ENCODE measurements around the gene OR10C1.
"Not testable (repeated sequence)": the region's sequence is repeated elsewhere in the genome, so short reads cannot be mapped to it uniquely, and the experiment has no call there.

Gene OR10C1, protein sequence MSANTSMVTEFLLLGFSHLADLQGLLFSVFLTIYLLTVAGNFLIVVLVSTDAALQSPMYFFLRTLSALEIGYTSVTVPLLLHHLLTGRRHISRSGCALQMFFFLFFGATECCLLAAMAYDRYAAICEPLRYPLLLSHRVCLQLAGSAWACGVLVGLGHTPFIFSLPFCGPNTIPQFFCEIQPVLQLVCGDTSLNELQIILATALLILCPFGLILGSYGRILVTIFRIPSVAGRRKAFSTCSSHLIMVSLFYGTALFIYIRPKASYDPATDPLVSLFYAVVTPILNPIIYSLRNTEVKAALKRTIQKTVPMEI

GRCh38 chr6:29439006-29439405, at the start of gene OR10C1:
OR10C1 (plus strand) TSS chr6:29439306; CDS start chr6:29440016, 710 bp downstream.
- Histone ChIP-seq H3K9ac (ENCODE audit: low read length) (no peak within 1 kb of the TSS), H3K27me3 (ENCODE audit: control insufficient read depth, insufficient read depth, low read length) (no peaks in the 10 kb centered on the region), H3K36me3 (ENCODE audit: control insufficient read depth, insufficient read depth, low read length) (no peaks in the 10 kb centered on the region), H3K9me3 (ENCODE audit: control insufficient read depth, insufficient read depth, low read depth, low read length) (0 out of 2 replicates have a peak, but pooled peaks cover 2% of the 10 kb centered on the region), H3K4me3 (ENCODE audit: low read depth, low read length) (no peak within 1 kb of the TSS), H3K4me1 (ENCODE audit: control insufficient read depth, insufficient read depth, low read length) (no peaks in the 10 kb centered on the region), H3K27ac (ENCODE audit: low read depth, low read length) (no peak within 1 kb of the TSS)

GRCh38 chr6:29395331-29395730, 43.8 kb upstream of the OR10C1 start, which contains the start of gene OR12D2:
OR12D2 (plus strand) TSS chr6:29395631; CDS start chr6:29396700, 1,069 bp downstream.
- Histone ChIP-seq H3K9me3 (ENCODE audit: control insufficient read depth, insufficient read depth, low read depth, low read length) (no peaks in the 10 kb centered on the region), H3K4me1 (ENCODE audit: control insufficient read depth, insufficient read depth, low read length) (no peaks in the 10 kb centered on the region), H3K9ac (ENCODE audit: low read length) (no peak within 1 kb of the TSS), H3K36me3 (ENCODE audit: control insufficient read depth, insufficient read depth, low read length) (no peaks in the 10 kb centered on the region), H3K27me3 (ENCODE audit: control insufficient read depth, insufficient read depth, low read length) (no peaks in the 10 kb centered on the region), H3K4me3 (ENCODE audit: low read depth, low read length) (no peak within 1 kb of the TSS), H3K27ac (ENCODE audit: low read depth, low read length) (no peak within 1 kb of the TSS)

DNA sequence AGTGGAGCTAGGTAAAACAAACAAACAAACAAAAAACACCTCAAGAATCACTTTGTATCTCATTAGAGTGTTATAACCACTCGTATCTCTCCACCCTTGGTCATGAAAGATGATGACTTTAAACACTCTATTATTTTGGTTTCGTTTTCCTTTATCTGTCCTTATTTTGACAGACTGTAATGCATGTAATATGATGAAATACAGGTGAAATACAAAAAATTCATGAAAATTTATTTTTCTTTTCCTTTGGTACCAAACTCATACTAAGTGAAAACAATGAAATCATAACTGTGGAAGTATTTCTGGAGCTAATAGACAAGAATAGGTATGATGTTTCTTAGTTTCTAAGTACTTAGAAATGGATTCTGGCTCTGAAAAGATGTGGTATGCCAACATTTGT, 39.6 kb upstream of the OR10C1 start:
- Histone ChIP-seq H3K4me3 (ENCODE audit: low read depth, low read length) (no peak overlapping the region), H3K27ac (ENCODE audit: low read depth, low read length) (no peak overlapping the region), H3K36me3 (ENCODE audit: control insufficient read depth, insufficient read depth, low read length) (no peaks in the 10 kb centered on the region), H3K9ac (ENCODE audit: low read length) (no peak overlapping the region), H3K27me3 (ENCODE audit: control insufficient read depth, insufficient read depth, low read length) (no peaks in the 10 kb centered on the region), H3K4me1 (ENCODE audit: control insufficient read depth, insufficient read depth, low read length) (no peaks in the 10 kb centered on the region), H3K9me3 (ENCODE audit: control insufficient read depth, insufficient read depth, low read depth, low read length) (no peaks in the 10 kb centered on the region)

- Histone ChIP-seq H3K9ac (ENCODE audit: low read length) (no peak overlapping the region), H3K4me3 (ENCODE audit: low read depth, low read length) (no peak overlapping the region), H3K4me1 (ENCODE audit: control insufficient read depth, insufficient read depth, low read length) (no peaks in the 10 kb centered on the region), H3K9me3 (ENCODE audit: control insufficient read depth, insufficient read depth, low read depth, low read length) (no peaks in the 10 kb centered on the region), H3K27me3 (ENCODE audit: control insufficient read depth, insufficient read depth, low read length) (no peaks in the 10 kb centered on the region), H3K27ac (ENCODE audit: low read depth, low read length) (no peak overlapping the region), H3K36me3 (ENCODE audit: control insufficient read depth, insufficient read depth, low read length) (no peaks in the 10 kb centered on the region)
These were observed 35.3 kb upstream of the OR10C1 start for GRCh38 chr6:29403801-29404200.

- Histone ChIP-seq H3K4me1 (ENCODE audit: control insufficient read depth, insufficient read depth, low read length) (no peaks in the 10 kb centered on the region), H3K27ac (ENCODE audit: low read depth, low read length) (no peak within 1 kb of the TSS), H3K27me3 (ENCODE audit: control insufficient read depth, insufficient read depth, low read length) (no peaks in the 10 kb centered on the region), H3K9me3 (ENCODE audit: control insufficient read depth, insufficient read depth, low read depth, low read length) (no peaks in the 10 kb centered on the region), H3K4me3 (ENCODE audit: low read depth, low read length) (no peak within 1 kb of the TSS), H3K36me3 (ENCODE audit: control insufficient read depth, insufficient read depth, low read length) (no peaks in the 10 kb centered on the region), H3K9ac (ENCODE audit: low read length) (no peak within 1 kb of the TSS)
These were observed 24.5 kb upstream of the OR10C1 start, which contains the start of gene OR12D1 for GRCh38 chr6:29414588-29414987. OR12D1 (plus strand) TSS chr6:29414928.

DNA sequence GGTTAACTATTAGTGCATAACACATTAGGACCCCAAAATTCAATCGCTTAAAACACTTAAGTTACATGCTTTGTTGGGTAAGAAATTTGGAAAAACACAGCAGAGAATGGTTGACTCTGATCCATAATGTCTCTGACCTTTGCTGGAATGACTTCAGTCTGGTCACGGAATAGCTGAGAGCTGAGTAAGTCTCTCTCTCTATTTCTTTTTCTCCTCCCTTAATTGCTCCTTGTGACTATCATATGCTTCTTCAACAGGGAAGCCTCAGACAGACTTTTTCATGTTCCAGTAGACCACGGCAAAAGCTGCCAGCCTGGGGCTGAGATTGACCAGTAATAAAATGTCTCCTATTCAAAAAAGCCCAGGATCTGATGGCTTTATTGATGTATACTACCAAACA, 19.6 kb upstream of the OR10C1 start:
- no peaks in the 10 kb centered on the region for H3K9me3 ChIP-seq (ENCODE audit: control insufficient read depth, insufficient read depth, low read depth, low read length)
- no peaks in the 10 kb centered on the region for H3K4me1 ChIP-seq (ENCODE audit: control insufficient read depth, insufficient read depth, low read length)
- H3K27ac ChIP-seq (ENCODE audit: low read depth, low read length), result no peak overlapping the region
- no peak overlapping the region for H3K9ac ChIP-seq (ENCODE audit: low read length)
- H3K36me3 ChIP-seq (ENCODE audit: control insufficient read depth, insufficient read depth, low read length), result no peaks in the 10 kb centered on the region
- H3K27me3 ChIP-seq (ENCODE audit: control insufficient read depth, insufficient read depth, low read length), result no peaks in the 10 kb centered on the region
- no peak overlapping the region for H3K4me3 ChIP-seq (ENCODE audit: low read depth, low read length)

DNA sequence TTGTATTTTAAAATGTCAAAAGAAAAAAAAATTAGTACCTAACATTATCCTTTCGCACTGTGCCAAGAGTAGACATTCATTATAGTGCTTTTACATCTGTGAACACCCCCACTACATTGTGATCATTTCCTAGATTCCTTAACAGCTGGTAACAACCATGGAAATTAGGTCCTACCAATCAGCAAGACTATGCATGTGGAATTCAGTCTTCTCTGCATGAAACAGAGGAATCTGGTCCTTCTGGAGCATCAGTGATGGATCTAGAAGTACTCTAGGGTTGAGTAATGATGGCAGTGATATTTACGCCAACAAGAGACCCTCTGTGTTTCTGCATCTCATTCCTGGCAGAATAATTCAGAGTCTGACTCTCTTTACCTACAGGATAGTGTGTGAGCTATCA, 14.9 kb upstream of the OR10C1 start:
- no peak overlapping the region for H3K9ac ChIP-seq (ENCODE audit: low read length)
- H3K9me3 ChIP-seq (ENCODE audit: control insufficient read depth, insufficient read depth, low read depth, low read length), result no peaks in the 10 kb centered on the region
- H3K36me3 ChIP-seq (ENCODE audit: control insufficient read depth, insufficient read depth, low read length), result no peaks in the 10 kb centered on the region
- no peaks in the 10 kb centered on the region for H3K27me3 ChIP-seq (ENCODE audit: control insufficient read depth, insufficient read depth, low read length)
- H3K27ac ChIP-seq (ENCODE audit: low read depth, low read length), result no peak overlapping the region
- no peaks in the 10 kb centered on the region for H3K4me1 ChIP-seq (ENCODE audit: control insufficient read depth, insufficient read depth, low read length)
- no peak overlapping the region for H3K4me3 ChIP-seq (ENCODE audit: low read depth, low read length)

DNA sequence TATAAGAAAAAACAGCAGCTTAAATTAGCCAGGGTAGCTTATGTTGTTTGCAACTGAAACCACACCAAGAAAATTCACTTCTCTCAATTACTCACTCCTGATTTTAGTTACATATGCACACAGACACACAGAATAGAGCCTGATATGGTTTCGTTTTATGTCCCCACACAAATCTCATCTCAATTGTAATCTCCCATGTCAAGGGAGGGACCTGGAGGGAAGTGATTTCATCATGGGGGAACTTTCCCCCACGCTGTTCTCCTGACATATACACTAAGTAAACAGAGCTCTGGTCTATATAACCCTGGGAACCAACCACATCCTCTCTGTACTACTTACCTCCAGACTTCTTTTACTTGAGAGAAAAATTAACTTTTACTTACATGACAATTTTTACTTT, 14.5 kb upstream of the OR10C1 start:
- Histone ChIP-seq H3K4me1 (ENCODE audit: control insufficient read depth, insufficient read depth, low read length) (no peaks in the 10 kb centered on the region), H3K4me3 (ENCODE audit: low read depth, low read length) (no peak overlapping the region), H3K27me3 (ENCODE audit: control insufficient read depth, insufficient read depth, low read length) (no peaks in the 10 kb centered on the region), H3K27ac (ENCODE audit: low read depth, low read length) (no peak overlapping the region), H3K9ac (ENCODE audit: low read length) (no peak overlapping the region), H3K36me3 (ENCODE audit: control insufficient read depth, insufficient read depth, low read length) (no peaks in the 10 kb centered on the region), H3K9me3 (ENCODE audit: control insufficient read depth, insufficient read depth, low read depth, low read length) (no peaks in the 10 kb centered on the region)

DNA sequence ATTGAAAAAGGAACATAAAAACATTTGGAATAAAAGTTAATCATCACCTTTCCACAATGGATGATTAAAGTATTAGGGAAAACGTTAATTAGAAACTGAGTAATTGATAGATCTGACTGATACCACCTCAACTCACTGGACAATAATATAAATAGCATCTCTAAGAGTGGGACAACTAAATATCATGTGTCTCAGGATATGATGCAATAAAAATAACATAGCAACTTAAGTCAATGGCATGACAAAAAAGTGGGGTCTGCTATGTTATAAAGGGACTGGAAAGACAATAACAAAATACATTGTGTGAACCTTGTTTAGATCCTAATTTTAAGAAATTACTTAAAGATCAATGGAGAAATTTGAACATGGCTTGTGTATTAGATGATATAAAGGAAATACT, 14.0 kb upstream of the OR10C1 start:
- H3K9me3 ChIP-seq (ENCODE audit: control insufficient read depth, insufficient read depth, low read depth, low read length), result no peaks in the 10 kb centered on the region
- no peak overlapping the region for H3K9ac ChIP-seq (ENCODE audit: low read length)
- H3K4me3 ChIP-seq (ENCODE audit: low read depth, low read length), result no peak overlapping the region
- no peaks in the 10 kb centered on the region for H3K36me3 ChIP-seq (ENCODE audit: control insufficient read depth, insufficient read depth, low read length)
- H3K27ac ChIP-seq (ENCODE audit: low read depth, low read length), result no peak overlapping the region
- H3K27me3 ChIP-seq (ENCODE audit: control insufficient read depth, insufficient read depth, low read length), result no peaks in the 10 kb centered on the region
- no peaks in the 10 kb centered on the region for H3K4me1 ChIP-seq (ENCODE audit: control insufficient read depth, insufficient read depth, low read length)

- no peak overlapping the region for H3K4me3 ChIP-seq (ENCODE audit: low read depth, low read length)
- H3K9ac ChIP-seq (ENCODE audit: low read length), result no peak overlapping the region
- H3K27me3 ChIP-seq (ENCODE audit: control insufficient read depth, insufficient read depth, low read length), result no peaks in the 10 kb centered on the region
- no peaks in the 10 kb centered on the region for H3K9me3 ChIP-seq (ENCODE audit: control insufficient read depth, insufficient read depth, low read depth, low read length)
- H3K36me3 ChIP-seq (ENCODE audit: control insufficient read depth, insufficient read depth, low read length), result no peaks in the 10 kb centered on the region
- no peaks in the 10 kb centered on the region for H3K4me1 ChIP-seq (ENCODE audit: control insufficient read depth, insufficient read depth, low read length)
- H3K27ac ChIP-seq (ENCODE audit: low read depth, low read length), result no peak overlapping the region
These were observed 12.5 kb upstream of the OR10C1 start for GRCh38 chr6:29426654-29427053.

- not testable (repeated sequence) for H3K27me3 ChIP-seq (ENCODE audit: control insufficient read depth, insufficient read depth, low read length); H3K9ac ChIP-seq (ENCODE audit: low read length); H3K9me3 ChIP-seq (ENCODE audit: control insufficient read depth, insufficient read depth, low read depth, low read length); H3K27ac ChIP-seq (ENCODE audit: low read depth, low read length); H3K4me1 ChIP-seq (ENCODE audit: control insufficient read depth, insufficient read depth, low read length); H3K4me3 ChIP-seq (ENCODE audit: low read depth, low read length); H3K36me3 ChIP-seq (ENCODE audit: control insufficient read depth, insufficient read depth, low read length)
These were observed 2.4 kb upstream of the OR10C1 start for GRCh38 chr6:29436730-29437129.
